NT2/D1 (cell line): ENCODE measurements around the gene KATNAL1.

Experiments used
- DNase-seq: peaks from one replicate; pipeline ENCODE4 v3.0.0-alpha.2; 2011; ENCODE audit warnings: low read depth, low spot score
- H3K27me3 ChIP-seq: 2 replicates; pipeline ENCODE4 v1.6.0; 2011; ENCODE audit warnings: mild to moderate bottlenecking; ENCODE audit not compliant: insufficient read length, insufficient read depth
- H3K36me3 ChIP-seq: 2 replicates; pipeline ENCODE4 v1.6.1; 2011; ENCODE audit warnings: mild to moderate bottlenecking, low read length, mixed read lengths; ENCODE audit not compliant: insufficient read depth, insufficient read length
- H3K4me1 ChIP-seq: 2 replicates; pipeline ENCODE4 v1.5.1; 2011; ENCODE audit not compliant: insufficient read depth, insufficient read length
- H3K4me3 ChIP-seq: 2 replicates; pipeline ENCODE4 v1.5.1; 2011; ENCODE audit warnings: low read depth; ENCODE audit not compliant: insufficient read length
- H3K9ac ChIP-seq: 2 replicates; pipeline ENCODE4 v1.6.0; 2011; ENCODE audit warnings: low read depth; ENCODE audit not compliant: insufficient read length
- H3K9me3 ChIP-seq: 2 replicates; pipeline ENCODE4 v1.5.1; 2011; ENCODE audit warnings: mild to moderate bottlenecking, low read length; ENCODE audit not compliant: insufficient read depth
- SUZ12 ChIP-seq: IDR thresholded peaks from 2 replicates; pipeline ENCODE4 v1.6.1; 2011; ENCODE audit not compliant: insufficient read length, insufficient read depth; ENCODE audit errors: extremely low read depth
- YY1 ChIP-seq: IDR thresholded peaks from 2 replicates; pipeline ENCODE4 v1.6.1; 2011; ENCODE audit not compliant: insufficient read length, insufficient read depth
- ZNF274 ChIP-seq: IDR thresholded peaks from 2 replicates; pipeline ENCODE4 v1.6.1; 2011; ENCODE audit warnings: mild to moderate bottlenecking, low read depth, low read length

KATNAL1 gene

DNA sequence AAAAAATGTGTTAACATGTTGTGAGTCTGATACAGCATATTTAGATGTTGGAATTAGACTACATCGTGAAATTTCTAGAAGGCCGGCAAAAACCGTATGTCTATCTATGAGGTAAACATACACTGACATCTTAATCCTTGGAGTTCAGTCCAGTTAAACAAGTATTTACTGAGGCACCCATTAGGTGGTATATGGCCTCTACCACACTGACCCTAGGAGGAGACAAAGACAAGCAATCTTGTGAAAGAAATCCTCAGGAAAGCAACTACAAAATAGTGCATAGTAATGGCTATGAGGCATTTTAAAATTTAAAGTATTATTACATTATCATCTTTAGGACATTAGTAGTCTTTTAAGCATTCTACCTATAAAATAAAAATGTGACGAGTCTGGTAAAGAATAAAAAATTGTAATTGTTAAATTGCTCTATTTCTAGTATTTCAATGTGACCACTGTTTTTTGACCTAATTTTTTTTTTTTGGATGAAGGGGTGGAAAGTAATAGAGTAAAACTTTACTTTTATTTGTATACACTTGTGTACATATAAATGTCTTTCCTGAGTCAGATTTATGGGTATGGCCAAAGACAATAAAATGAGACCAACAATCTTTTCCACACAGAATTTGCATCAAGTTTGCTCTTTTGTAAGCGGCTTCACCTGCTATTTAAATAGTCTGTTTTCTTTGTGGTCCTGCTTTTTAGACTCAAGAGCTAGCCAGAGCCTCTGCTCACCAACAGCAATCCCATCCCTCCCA lies 50.5 kb downstream of the KATNAL1 start:
- Histone ChIP-seq H3K36me3 (peaks cover 10% of the 10 kb centered on the region), H3K9me3 (no peaks in the 10 kb centered on the region; the same call in 1 of the 2 replicates), H3K4me3 (no peak overlapping the region), H3K4me1 (no peaks in the 10 kb centered on the region), H3K27me3 (no peaks in the 10 kb centered on the region), H3K9ac (no peak overlapping the region)
- no peak for DNase-seq
- TF ChIP-seq SUZ12 (no peak), YY1 (no peak), ZNF274 (no peak)

- no peaks in the 10 kb centered on the region for H3K4me1 ChIP-seq
- H3K9ac ChIP-seq, result no peak overlapping the region
- TF ChIP-seq SUZ12, result no peak
- no peak for TF ChIP-seq ZNF274
- no peak for TF ChIP-seq YY1
- no peaks in the 10 kb centered on the region; the same call in 1 of the 2 replicates for H3K9me3 ChIP-seq
- no peak overlapping the region for H3K4me3 ChIP-seq
- no peaks in the 10 kb centered on the region for H3K27me3 ChIP-seq
- H3K36me3 ChIP-seq, result peaks cover 10% of the 10 kb centered on the region
- no peak for DNase-seq
Observed at GRCh38 chr13:30255696-30256095, 51.7 kb downstream of the KATNAL1 start.

DNA sequence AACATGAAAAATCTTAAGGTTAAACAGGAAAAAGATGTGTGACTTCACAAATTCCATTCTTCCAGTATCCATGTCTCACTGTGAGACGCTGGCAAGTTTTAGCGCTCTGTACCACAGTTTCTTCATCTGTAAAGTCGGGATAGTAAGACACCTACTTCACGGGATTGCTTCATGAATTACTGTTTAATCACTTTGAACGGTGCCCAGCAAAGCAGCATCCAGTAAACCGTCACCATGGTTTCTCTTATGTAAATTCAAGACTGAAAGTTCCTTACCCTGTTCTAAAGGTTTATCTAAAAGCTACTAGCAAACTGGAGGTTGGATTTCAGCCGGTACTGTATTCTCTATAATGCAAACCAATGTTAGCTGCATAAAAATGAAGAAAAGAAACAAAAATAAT lies 53.5 kb downstream of the KATNAL1 start:
- DNase-seq, result no peak
- no peak for TF ChIP-seq YY1
- no peak for TF ChIP-seq ZNF274
- no peak for TF ChIP-seq SUZ12
- Histone ChIP-seq H3K4me3 (no peak overlapping the region), H3K4me1 (no peaks in the 10 kb centered on the region), H3K27me3 (no peaks in the 10 kb centered on the region), H3K9me3 (0 out of 2 replicates have a peak, but pooled peaks cover 5% of the 10 kb centered on the region), H3K36me3 (peaks cover 10% of the 10 kb centered on the region), H3K9ac (no peak overlapping the region)

DNA sequence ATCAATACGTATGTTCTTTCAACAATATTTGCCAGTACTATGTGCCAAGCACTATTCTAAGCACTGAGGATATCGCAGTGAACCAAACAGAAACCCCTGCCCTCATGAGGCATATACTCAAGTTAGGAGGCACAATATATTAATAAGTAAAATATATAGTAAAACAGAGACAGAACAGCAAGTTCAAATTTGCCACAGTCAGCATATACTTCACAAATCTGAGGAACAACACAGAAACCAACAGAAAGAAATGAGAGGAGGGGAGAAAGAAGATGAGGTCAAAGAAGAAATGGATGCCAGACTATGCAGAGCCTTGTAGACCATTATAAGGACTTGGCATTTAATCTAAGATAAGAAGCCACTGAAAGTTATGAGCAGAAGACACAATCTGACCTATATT lies 59.9 kb downstream of the KATNAL1 start:
- H3K4me3 ChIP-seq, result no peak overlapping the region
- no peak for DNase-seq

GRCh38 chr13:30241532-30241931 lies 65.8 kb downstream of the KATNAL1 start:
- H3K4me3 ChIP-seq, result no peak overlapping the region
- H3K9me3 ChIP-seq, result no peaks in the 10 kb centered on the region
- H3K27me3 ChIP-seq, result no peaks in the 10 kb centered on the region
- peaks cover 11% of the 10 kb centered on the region for H3K36me3 ChIP-seq
- H3K4me1 ChIP-seq, result no peaks in the 10 kb centered on the region
- no peak overlapping the region for H3K9ac ChIP-seq
- no peak for DNase-seq
- TF ChIP-seq YY1 (no peak), SUZ12 (no peak), ZNF274 (no peak)

More for the DNA sequence above, 59.9 kb downstream of the KATNAL1 start:
- H3K27me3 ChIP-seq, result no peaks in the 10 kb centered on the region
- H3K9me3 ChIP-seq, result 0 out of 2 replicates have a peak, but pooled peaks cover 5% of the 10 kb centered on the region
- no peak overlapping the region for H3K9ac ChIP-seq
- H3K36me3 ChIP-seq, result no peaks in the 10 kb centered on the region
- H3K4me1 ChIP-seq, result no peaks in the 10 kb centered on the region
- TF ChIP-seq YY1, result no peak
- TF ChIP-seq ZNF274, result no peak
- TF ChIP-seq SUZ12, result no peak

DNA sequence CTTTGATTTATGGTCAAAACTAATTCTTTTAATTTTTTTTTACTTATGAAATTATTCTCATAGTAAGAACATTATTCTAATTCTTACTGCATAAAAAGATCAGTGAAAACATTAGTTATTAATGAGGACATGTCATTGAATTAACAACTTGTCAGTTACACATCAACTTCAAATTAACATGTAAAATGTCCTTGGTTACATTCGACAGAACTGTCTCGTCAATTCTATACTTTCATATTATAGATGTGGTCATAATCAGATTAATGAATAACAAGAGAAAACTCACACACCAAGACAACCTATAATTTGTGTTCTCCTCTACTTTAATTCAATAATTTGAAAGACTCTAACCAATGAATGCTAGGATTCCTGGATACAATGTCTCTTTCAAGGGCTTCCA lies 66.7 kb downstream of the KATNAL1 start:
- Histone ChIP-seq H3K9me3 (no peaks in the 10 kb centered on the region), H3K36me3 (peaks cover 18% of the 10 kb centered on the region), H3K4me1 (no peaks in the 10 kb centered on the region), H3K4me3 (no peak overlapping the region), H3K9ac (no peak overlapping the region), H3K27me3 (no peaks in the 10 kb centered on the region)
- no peak for DNase-seq
- TF ChIP-seq SUZ12 (no peak), ZNF274 (no peak), YY1 (no peak)

DNA sequence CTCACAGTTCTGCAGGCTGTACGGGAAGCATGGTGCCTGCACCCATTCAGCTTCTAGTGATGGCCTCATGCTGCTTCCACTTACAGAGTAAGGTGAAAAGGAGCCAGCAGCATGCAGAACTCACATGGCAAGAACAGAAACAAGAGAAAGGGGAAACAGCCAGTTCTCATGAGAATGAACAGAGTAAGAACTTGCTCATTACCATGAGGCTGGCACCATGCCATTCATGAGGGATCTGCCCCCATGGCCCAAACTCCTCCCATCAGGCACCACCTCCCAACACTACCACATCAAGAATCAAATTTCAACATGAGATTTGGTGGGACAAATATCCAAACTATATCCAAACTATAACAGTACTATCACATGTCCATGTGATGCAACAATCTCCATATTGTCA lies 72.1 kb downstream of the KATNAL1 start:
- no peak for TF ChIP-seq SUZ12
- TF ChIP-seq YY1, result no peak
- no peak for TF ChIP-seq ZNF274
- DNase-seq, result no peak
- Histone ChIP-seq H3K9me3 (no peaks in the 10 kb centered on the region), H3K27me3 (no peaks in the 10 kb centered on the region), H3K9ac (no peak overlapping the region), H3K4me1 (no peaks in the 10 kb centered on the region), H3K4me3 (no peak overlapping the region), H3K36me3 (peaks cover 22% of the 10 kb centered on the region)
